ENCODE data around the gene PCDHA13.
"Not testable (repeated sequence)": the region's sequence is repeated elsewhere in the genome, so short reads cannot be mapped to it uniquely, and the experiment has no call there.

The PCDHA13 gene, protein sequence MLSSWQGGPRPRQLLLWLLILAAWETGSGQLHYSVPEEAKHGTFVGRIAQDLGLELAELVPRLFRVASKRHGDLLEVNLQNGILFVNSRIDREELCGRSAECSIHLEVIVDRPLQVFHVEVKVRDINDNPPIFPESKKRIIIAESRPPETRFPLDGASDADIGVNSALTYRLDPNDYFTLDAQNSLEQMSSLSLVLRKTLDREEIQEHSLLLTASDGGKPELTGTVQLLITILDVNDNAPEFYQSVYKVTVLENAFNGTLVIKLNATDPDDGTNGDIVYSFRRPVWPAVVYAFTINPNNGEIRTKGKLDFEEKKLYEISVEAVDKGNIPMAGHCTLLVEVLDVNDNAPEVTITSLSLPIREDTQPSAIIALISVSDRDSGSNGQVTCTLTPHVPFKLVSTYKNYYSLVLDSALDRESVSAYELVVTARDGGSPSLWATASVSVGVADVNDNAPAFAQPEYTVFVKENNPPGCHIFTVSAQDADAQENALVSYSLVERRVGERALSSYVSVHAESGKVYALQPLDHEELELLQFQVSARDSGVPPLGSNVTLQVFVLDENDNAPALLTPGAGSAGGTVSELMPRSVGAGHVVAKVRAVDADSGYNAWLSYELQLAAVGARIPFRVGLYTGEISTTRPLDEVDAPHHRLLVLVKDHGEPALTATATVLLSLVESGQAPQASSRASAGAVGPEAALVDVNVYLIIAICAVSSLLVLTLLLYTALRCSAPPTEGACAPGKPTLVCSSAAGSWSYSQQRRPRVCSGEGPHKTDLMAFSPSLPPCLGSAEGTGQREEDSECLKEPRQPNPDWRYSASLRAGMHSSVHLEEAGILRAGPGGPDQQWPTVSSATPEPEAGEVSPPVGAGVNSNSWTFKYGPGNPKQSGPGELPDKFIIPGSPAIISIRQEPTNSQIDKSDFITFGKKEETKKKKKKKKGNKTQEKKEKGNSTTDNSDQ

DNA sequence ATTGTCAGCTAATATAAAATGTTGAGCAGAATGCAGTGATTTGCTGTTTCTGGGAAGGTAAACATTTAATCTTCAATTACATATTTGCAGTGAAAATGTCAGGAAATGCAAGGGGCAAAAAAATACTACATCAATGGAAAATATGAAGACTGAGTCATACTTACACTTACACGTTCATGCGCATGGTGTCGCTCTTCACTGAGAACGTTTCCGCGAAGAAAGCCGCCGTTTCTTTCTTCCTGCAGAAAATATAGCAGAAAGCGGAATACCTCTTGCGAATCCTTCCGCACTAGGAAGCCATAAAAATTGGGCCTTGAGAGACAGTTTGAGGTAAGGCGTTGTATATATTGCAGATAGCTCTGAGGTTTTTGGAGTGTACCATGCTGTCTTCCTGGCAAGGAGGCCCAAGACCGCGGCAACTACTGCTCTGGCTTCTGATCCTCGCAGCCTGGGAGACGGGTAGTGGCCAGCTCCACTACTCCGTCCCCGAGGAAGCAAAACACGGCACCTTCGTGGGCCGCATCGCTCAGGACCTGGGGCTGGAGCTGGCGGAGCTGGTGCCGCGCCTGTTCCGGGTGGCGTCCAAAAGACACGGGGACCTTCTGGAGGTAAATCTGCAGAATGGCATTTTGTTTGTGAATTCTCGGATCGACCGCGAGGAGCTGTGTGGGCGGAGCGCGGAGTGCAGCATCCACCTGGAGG is at the start of gene PCDHA13:
PCDHA13 (plus strand) TSS at position 236 of the 702 bp plus-strand sequence; CDS start at position 381, 145 bp downstream.
- in situ Hi-C loops (cut with HindIII; ENCODE audit: low sequenced_read_pairs): no loop called here

- in situ Hi-C loops (cut with HindIII; ENCODE audit: low sequenced_read_pairs): no loop called here
These were observed 47.9 kb upstream of the PCDHA13 start, which contains the start of gene PCDHA7 for GRCh38 chr5:140833993-140834392. Gene PCDHA7 (plus strand): TSS chr5:140834269. CDS start chr5:140834384, 115 bp downstream.

DNA sequence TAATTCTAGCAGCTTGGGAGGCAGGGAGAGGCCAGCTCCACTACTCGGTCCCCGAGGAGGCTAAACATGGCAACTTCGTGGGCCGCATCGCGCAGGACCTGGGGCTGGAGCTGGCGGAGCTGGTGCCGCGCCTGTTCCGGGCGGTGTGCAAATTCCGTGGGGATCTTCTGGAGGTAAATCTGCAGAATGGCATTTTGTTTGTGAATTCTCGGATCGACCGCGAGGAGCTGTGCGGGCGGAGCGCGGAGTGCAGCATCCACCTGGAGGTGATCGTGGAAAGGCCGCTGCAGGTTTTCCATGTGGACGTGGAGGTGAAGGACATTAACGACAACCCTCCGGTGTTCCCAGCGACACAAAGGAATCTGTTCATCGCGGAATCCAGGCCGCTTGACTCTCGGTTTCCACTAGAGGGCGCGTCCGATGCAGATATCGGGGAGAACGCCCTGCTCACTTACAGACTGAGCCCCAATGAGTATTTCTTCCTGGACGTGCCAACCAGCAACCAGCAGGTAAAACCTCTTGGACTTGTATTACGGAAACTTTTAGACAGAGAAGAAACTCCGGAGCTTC is 47.4 kb upstream of the PCDHA13 start:
- in situ Hi-C loops (cut with HindIII; ENCODE audit: low sequenced_read_pairs): not testable (repeated sequence)

GRCh38 chr5:140835622-140836510 is 46.1 kb upstream of the PCDHA13 start:
- in situ Hi-C loops (cut with HindIII; ENCODE audit: low sequenced_read_pairs): no loop called here

DNA sequence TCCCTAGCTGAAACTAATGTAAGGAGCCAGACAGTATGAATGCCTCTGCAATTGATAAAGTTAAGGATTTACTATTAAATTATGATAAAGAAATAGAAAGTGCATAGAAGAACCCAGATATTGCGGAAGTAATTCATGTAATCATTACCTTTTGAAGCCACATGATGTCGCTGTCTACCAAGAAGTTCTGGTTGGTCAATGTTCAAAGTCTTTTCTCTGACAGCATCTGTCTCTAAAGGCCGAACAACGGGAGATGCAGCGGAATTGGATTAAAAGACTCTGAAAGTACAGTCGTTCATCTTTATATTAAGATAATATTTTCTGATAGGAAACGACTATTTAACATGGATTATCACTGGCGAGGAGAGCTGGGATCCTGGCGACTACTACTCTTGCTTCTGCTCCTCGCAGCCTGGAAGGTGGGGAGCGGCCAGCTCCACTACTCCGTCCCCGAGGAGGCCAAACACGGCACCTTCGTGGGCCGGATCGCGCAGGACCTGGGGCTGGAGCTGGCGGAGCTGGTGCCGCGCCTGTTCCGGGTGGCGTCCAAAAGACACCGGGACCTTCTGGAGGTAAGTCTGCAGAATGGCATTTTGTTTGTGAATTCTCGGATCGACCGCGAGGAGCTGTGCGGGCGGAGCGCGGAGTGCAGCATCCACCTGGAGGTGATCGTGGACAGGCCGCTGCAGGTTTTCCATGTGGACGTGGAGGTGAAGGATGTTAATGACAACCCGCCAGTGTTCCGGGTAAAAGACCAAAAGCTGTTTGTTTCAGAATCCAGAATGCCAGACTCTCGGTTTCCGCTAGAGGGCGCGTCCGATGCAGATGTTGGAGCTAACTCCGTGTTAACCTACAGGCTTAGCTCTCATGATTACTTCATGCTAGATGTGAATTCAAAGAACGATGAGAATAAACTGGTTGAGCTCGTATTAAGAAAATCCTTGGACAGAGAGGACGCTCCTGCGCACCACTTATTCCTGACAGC is 40.7 kb upstream of the PCDHA13 start, which contains the start of gene PCDHA8:
PCDHA8 (plus strand) TSS at position 210 of the 985 bp plus-strand sequence; CDS start at position 345, 135 bp downstream.
- in situ Hi-C loops (cut with HindIII; ENCODE audit: low sequenced_read_pairs): no loop called here

- in situ Hi-C loops (cut with HindIII; ENCODE audit: low sequenced_read_pairs): no loop called here
These were observed 38.9 kb upstream of the PCDHA13 start for GRCh38 chr5:140842798-140843733.

DNA sequence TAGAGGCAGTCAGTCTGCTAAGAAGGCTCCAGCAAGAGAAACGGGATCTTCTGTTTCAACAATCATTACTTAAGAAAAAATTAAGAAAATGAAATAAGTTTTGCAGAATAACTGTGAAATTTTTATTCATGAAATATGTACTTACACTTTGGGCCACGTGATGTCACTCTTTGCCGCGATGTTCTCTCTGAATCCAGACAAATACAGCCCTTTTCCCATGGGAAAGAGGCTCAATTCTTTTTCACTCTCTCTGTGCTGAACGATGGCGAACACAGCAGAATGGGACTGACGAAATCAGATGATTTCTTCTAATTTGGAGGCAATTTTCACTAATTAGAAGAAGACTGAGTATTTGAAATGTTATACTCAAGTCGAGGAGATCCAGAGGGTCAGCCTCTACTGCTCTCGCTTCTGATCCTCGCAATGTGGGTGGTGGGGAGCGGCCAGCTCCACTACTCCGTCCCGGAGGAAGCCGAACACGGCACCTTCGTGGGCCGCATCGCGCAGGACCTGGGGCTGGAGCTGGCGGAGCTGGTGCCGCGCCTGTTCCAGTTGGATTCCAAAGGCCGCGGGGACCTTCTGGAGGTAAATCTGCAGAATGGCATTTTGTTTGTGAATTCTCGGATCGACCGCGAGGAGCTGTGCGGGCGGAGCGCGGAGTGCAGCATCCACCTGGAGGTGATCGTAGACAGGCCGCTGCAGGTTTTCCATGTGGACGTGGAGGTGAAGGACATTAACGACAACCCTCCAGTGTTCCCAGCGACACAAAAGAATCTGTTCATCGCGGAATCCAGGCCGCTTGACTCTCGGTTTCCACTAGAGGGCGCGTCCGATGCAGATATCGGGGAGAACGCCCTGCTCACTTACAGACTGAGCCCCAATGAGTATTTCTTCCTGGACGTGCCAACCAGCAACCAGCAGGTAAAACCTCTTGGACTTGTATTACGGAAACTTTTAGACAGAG is 33.5 kb upstream of the PCDHA13 start, which contains the start of gene PCDHA9:
PCDHA9 (plus strand) TSS at position 244 of the 964 bp plus-strand sequence; CDS start at position 358, 114 bp downstream.
- in situ Hi-C loops (cut with HindIII; ENCODE audit: low sequenced_read_pairs): not testable (repeated sequence)

- in situ Hi-C loops (cut with HindIII; ENCODE audit: low sequenced_read_pairs): not testable (repeated sequence)
These were observed 31.9 kb upstream of the PCDHA13 start for GRCh38 chr5:140849831-140850634.

- in situ Hi-C loops (cut with HindIII; ENCODE audit: low sequenced_read_pairs): no loop called here
These were observed 25.9 kb upstream of the PCDHA13 start, which contains the start of gene PCDHA10 for GRCh38 chr5:140855772-140856674. Gene PCDHA10 (plus strand): TSS chr5:140855897. CDS start chr5:140856049, 152 bp downstream.

GRCh38 chr5:140857177-140857986 is 24.5 kb upstream of the PCDHA13 start:
- in situ Hi-C loops (cut with HindIII; ENCODE audit: low sequenced_read_pairs): no loop called here

GRCh38 chr5:140857987-140858240 is 24.0 kb upstream of the PCDHA13 start:
- in situ Hi-C loops (cut with HindIII; ENCODE audit: low sequenced_read_pairs): no loop called here

GRCh38 chr5:140862441-140863295 is 19.3 kb upstream of the PCDHA13 start:
- in situ Hi-C loops (cut with HindIII; ENCODE audit: low sequenced_read_pairs): no loop called here

All from DLD1 (cell line).